HepG2 (cell line): Measurements from ENCODE around the gene MRS2.

Experiments used
- BORCS8-MEF2B ChIP-seq: sonication (generic); formaldehyde crosslinking; IDR thresholded peaks from 2 replicates; pipeline ENCODE4 v1.8.0; 2022; ENCODE audit warnings: mild to moderate bottlenecking, missing genetic modification reagents
- BRF2 ChIP-seq: sonication (generic); formaldehyde crosslinking; IDR thresholded peaks from 2 replicates; pipeline ENCODE4 v1.8.1; 2022; ENCODE audit warnings: mild to moderate bottlenecking, missing genetic modification reagents
- CTCF ChIP-seq: sonication (generic); formaldehyde crosslinking; IDR thresholded peaks from 2 replicates; pipeline ENCODE4 v1.5.0; 2020; ENCODE audit warnings: mild to moderate bottlenecking, missing genetic modification reagents, moderate library complexity
- ESRRA ChIP-seq: sonication (generic); formaldehyde crosslinking; IDR thresholded peaks from 2 replicates; pipeline ENCODE4 v1.5.1; 2020; ENCODE audit warnings: mild to moderate bottlenecking, low read depth, missing genetic modification reagents
- FOXJ3 ChIP-seq: sonication (generic); formaldehyde crosslinking; IDR thresholded peaks from 2 replicates; pipeline ENCODE4 v1.4.0; 2020; ENCODE audit warnings: missing genetic modification reagents, mild to moderate bottlenecking, borderline replicate concordance
- MYC ChIP-seq: sonication (generic); formaldehyde crosslinking; IDR thresholded peaks from 2 replicates; pipeline ENCODE4 v1.9.0; 2021; ENCODE audit warnings: missing genetic modification reagents, borderline replicate concordance
- POLR2A ChIP-seq, 2 experiments: IDR thresholded peaks; 2 replicates each; pipeline ENCODE4 v1.6.1; 2011; ENCODE audit warnings: low read depth in 2 of 2, low read length in 2 of 2, mild to moderate bottlenecking in 1 of 2, moderate library complexity in 1 of 2; ENCODE audit not compliant: insufficient read depth in 1 of 2
- ZBTB10 ChIP-seq: sonication (generic); formaldehyde crosslinking; IDR thresholded peaks from 2 replicates; pipeline ENCODE4 v1.4.0; 2020; ENCODE audit warnings: missing genetic modification reagents, borderline replicate concordance
- ZBTB7A ChIP-seq: sonication (generic); formaldehyde crosslinking; IDR thresholded peaks from 2 replicates; pipeline ENCODE4 v1.8.0; 2022; ENCODE audit warnings: mild to moderate bottlenecking, missing genetic modification reagents
- ZNF577 ChIP-seq: sonication (generic); formaldehyde crosslinking; IDR thresholded peaks from 2 replicates; pipeline ENCODE4 v1.4.0; 2020; ENCODE audit warnings: mild to moderate bottlenecking, low read depth, missing genetic modification reagents, borderline replicate concordance
- ZNF746 ChIP-seq: sonication (generic); formaldehyde crosslinking; IDR thresholded peaks from 2 replicates; pipeline ENCODE4 v1.8.0; 2022; ENCODE audit warnings: mild to moderate bottlenecking, missing genetic modification reagents
- ZZZ3 ChIP-seq: sonication (generic); formaldehyde crosslinking; IDR thresholded peaks from 2 replicates; pipeline ENCODE4 v1.4.0; 2020; ENCODE audit warnings: missing genetic modification reagents, mild to moderate bottlenecking, borderline replicate concordance

- TF ChIP-seq POLR2A (IDR thresholded peaks at IDR 0.05; ENCODE audit: insufficient read depth in 1 of 2, low read depth in 2 of 2, low read length in 2 of 2) (no peak), MYC (no peak), ZNF577 (CRISPR knock-in tag) (no peak), ZNF746 (CRISPR knock-in tag) (no peak), ESRRA (no peak), ZZZ3 (CRISPR knock-in tag) (no peak), ZBTB7A (CRISPR knock-in tag) (no peak), FOXJ3 (CRISPR knock-in tag) (no peak), BORCS8-MEF2B (no peak), ZBTB10 (CRISPR knock-in tag) (no peak), BRF2 (CRISPR knock-in tag) (no peak), CTCF (CRISPR knock-in tag) (no peak)
Observed at GRCh38 chr6:24429146-24429545, 26.4 kb downstream of the MRS2 start.
